Measurements from ENCODE around the gene HIPK2. TPM values are rescaled to one million over a fixed set of nuclear protein-coding genes. Genes with fewer than 3 reads are reported as not detected.

The HIPK2 gene
- total and polyA plus RNA-seq, 7 donors, result 2.4 to 15.7 (median 7.9) TPM

- no peak overlapping the region for H3K27ac ChIP-seq
- no peak for TF ChIP-seq EP300 (IDR thresholded peaks at IDR 0.05)
- no peak for TF ChIP-seq CTCF (IDR thresholded peaks at IDR 0.05)
- no peak for TF ChIP-seq POLR2AphosphoS5 (IDR thresholded peaks at IDR 0.05)
- TF ChIP-seq POLR2A (IDR thresholded peaks at IDR 0.05), result no peak
- peaks cover 0 to 4% (median 0%) of the 10 kb centered on the region in 3 donors for H3K27me3 ChIP-seq
- WGBS, 2 donors, result 84 to 89% methylated on average over 3 of the region's 3 CpGs
- no peaks in the 10 kb centered on the region for H3K4me1 ChIP-seq
- H3K36me3 ChIP-seq, result no peaks in the 10 kb centered on the region
- H3K4me3 ChIP-seq, result no peak overlapping the region
- DNase-seq, result no peak
- intact Hi-C loops (cut with DNase I), result no loop called here
- H3K9me3 ChIP-seq, result no peaks in the 10 kb centered on the region
Measured at GRCh38 chr7:139784648-139785047, 6.8 kb upstream of the HIPK2 start.

GRCh38 chr7:139783647-139784385 is 6.0 kb upstream of the HIPK2 start:
- Histone ChIP-seq H3K4me1 (peaks cover 0 to 6% (median 2%) of the 10 kb centered on the region in 4 donors), H3K4me3 (no peak overlapping the region), H3K27me3 (peaks cover 0 to 4% (median 0%) of the 10 kb centered on the region in 3 donors), H3K9me3 (no peaks in the 10 kb centered on the region), H3K36me3 (no peaks in the 10 kb centered on the region), H3K27ac (no peak overlapping the region)
- WGBS, 2 donors, result 14 to 52% methylated on average over 3 of the region's 3 CpGs
- TF ChIP-seq POLR2AphosphoS5 (IDR thresholded peaks at IDR 0.05) (no peak), CTCF (IDR thresholded peaks at IDR 0.05) (no peak), EP300 (IDR thresholded peaks at IDR 0.05) (no peak), POLR2A (IDR thresholded peaks at IDR 0.05) (no peak)
- intact Hi-C loops (cut with DNase I), result no loop called here
- no peak for DNase-seq

GRCh38 chr7:139782932-139783331 is 5.1 kb upstream of the HIPK2 start:
- no peak for DNase-seq
- intact Hi-C loops (cut with DNase I), result no loop called here
- no peak overlapping the region for H3K4me3 ChIP-seq
- WGBS, 2 donors, result 81 to 92% methylated on average over 3 of the region's 3 CpGs
- H3K27ac ChIP-seq, result no peak overlapping the region
- H3K36me3 ChIP-seq, result no peaks in the 10 kb centered on the region
- H3K9me3 ChIP-seq, result no peaks in the 10 kb centered on the region
- TF ChIP-seq POLR2AphosphoS5 (IDR thresholded peaks at IDR 0.05), result no peak
- TF ChIP-seq POLR2A (IDR thresholded peaks at IDR 0.05), result no peak
- TF ChIP-seq CTCF (IDR thresholded peaks at IDR 0.05), result no peak
- TF ChIP-seq EP300 (IDR thresholded peaks at IDR 0.05), result no peak
- peaks cover 0 to 4% (median 0%) of the 10 kb centered on the region in 3 donors for H3K27me3 ChIP-seq
- H3K4me1 ChIP-seq, result peaks cover 0 to 10% (median 8%) of the 10 kb centered on the region in 4 donors

- intact Hi-C loops (cut with DNase I), result loop anchor here (5.0 to 10.0 kb wide), 6 partner anchors 45 to 547 kb away; partner anchors contain the start of genes KDM7A and PARP12
- TF ChIP-seq CTCF (IDR thresholded peaks at IDR 0.05) (no peak), POLR2A (IDR thresholded peaks at IDR 0.05) (no peak), POLR2AphosphoS5 (IDR thresholded peaks at IDR 0.05) (no peak)
- Histone ChIP-seq H3K27me3 (no peaks in the 10 kb centered on the region), H3K4me1 (peaks cover 0 to 21% (median 17%) of the 10 kb centered on the region in 4 donors), H3K9me3 (no peaks in the 10 kb centered on the region), H3K4me3 (peak overlapping the region; percentile 61 to 92 (median 90)), H3K36me3 (no peaks in the 10 kb centered on the region), H3K27ac (peak overlapping the region; percentile 89 to 95 (median 92))
- WGBS, 2 donors, result 1% methylated on average over 102 of the region's 102 CpGs
- peak; percentile 67 for DNase-seq
Measured at GRCh38 chr7:139777133-139777891, 486 bp downstream of the HIPK2 start.
